AG04449 (cell line): Measurements from ENCODE around the gene CDC42SE2.
"Not testable (repeated sequence)": the region's sequence is repeated elsewhere in the genome, so short reads cannot be mapped to it uniquely, and the experiment has no call there.

Experiments
- CTCF ChIA-PET: fragments of 350-600 bp; formaldehyde crosslinking; extraction: SDS; loops from one replicate; lab custom pipeline; 2021; ENCODE audit warnings: antibody characterized with exemption; lab: Yijun Ruan, JAX
- POLR2A ChIA-PET: fragments of 400-600, 350-600 bp; formaldehyde crosslinking; extraction: SDS; loops from one replicate; lab custom pipeline; 2020; ENCODE audit warnings: antibody characterized with exemption, inconsistent platforms; lab: Yijun Ruan, JAX
- DNase-seq: peaks from one replicate; pipeline ENCODE4 v3.0.0-alpha.2; 2010; ENCODE audit warnings: low read depth, low spot score
- H3K4me3 ChIP-seq: 2 replicates; pipeline ENCODE4 v1.5.1; 2011; ENCODE audit warnings: low read depth, mild to moderate bottlenecking, control low read depth, low read length
- TF ChIP-seq, protein P1 (sequence below): IDR thresholded peaks from one replicate; pipeline ENCODE4 v1.5.1; 2011; ENCODE audit warnings: mild to moderate bottlenecking, moderate library complexity, low read length, control low read depth, inconsistent platforms; ENCODE audit not compliant: insufficient read depth; ENCODE audit errors: missing control alignments

The CDC42SE2 gene

DNA sequence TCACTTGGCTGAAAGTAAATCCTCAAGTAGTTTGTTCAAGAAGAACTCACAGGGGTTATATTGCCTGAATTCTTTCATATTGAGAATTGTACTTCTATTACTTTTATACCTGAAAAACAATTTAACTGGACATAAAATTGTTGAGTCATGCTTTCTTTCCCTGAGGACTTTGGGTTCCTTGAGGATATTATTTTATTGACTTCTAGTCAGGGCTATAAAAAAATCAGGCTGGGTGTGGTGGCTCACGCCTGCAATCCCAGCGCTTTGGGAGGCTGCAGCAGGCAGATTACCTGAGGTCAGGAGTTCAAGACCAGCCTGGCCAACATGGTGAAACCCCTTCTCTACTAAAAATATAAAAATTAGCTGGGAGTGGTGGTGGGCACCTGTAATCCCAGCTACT lies 17.9 kb upstream of the CDC42SE2 start:
- POLR2A ChIA-PET, result no interaction called here
- CTCF ChIA-PET, result no interaction called here
- TF ChIP-seq, protein P1, sequence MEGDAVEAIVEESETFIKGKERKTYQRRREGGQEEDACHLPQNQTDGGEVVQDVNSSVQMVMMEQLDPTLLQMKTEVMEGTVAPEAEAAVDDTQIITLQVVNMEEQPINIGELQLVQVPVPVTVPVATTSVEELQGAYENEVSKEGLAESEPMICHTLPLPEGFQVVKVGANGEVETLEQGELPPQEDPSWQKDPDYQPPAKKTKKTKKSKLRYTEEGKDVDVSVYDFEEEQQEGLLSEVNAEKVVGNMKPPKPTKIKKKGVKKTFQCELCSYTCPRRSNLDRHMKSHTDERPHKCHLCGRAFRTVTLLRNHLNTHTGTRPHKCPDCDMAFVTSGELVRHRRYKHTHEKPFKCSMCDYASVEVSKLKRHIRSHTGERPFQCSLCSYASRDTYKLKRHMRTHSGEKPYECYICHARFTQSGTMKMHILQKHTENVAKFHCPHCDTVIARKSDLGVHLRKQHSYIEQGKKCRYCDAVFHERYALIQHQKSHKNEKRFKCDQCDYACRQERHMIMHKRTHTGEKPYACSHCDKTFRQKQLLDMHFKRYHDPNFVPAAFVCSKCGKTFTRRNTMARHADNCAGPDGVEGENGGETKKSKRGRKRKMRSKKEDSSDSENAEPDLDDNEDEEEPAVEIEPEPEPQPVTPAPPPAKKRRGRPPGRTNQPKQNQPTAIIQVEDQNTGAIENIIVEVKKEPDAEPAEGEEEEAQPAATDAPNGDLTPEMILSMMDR, result no peak
- no peak overlapping the region for H3K4me3 ChIP-seq
- no peak for DNase-seq

DNA sequence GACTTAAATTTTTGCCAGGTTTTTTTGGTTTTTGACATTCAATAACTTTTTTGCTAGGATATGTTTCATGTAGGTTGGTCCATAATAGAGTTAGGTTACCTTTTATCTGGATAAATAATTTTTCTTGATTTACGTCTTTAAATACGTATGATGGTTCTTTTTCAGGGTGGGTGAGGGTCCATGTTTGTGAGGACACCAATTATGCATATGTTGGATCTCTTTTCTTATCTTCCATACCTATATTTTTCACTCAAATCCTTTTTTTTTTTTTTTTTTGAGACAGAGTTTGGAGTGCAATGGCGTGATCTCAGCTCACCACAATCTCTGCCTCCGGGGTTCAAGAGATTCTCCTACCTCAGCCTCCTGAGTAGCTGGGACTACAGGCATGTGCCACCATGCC lies 17.3 kb upstream of the CDC42SE2 start:
- ChIA-PET POLR2A (no interaction called here), CTCF (no interaction called here)
- H3K4me3 ChIP-seq, result no peak overlapping the region
- DNase-seq, result no peak
- TF ChIP-seq, protein P1, result no peak

DNA sequence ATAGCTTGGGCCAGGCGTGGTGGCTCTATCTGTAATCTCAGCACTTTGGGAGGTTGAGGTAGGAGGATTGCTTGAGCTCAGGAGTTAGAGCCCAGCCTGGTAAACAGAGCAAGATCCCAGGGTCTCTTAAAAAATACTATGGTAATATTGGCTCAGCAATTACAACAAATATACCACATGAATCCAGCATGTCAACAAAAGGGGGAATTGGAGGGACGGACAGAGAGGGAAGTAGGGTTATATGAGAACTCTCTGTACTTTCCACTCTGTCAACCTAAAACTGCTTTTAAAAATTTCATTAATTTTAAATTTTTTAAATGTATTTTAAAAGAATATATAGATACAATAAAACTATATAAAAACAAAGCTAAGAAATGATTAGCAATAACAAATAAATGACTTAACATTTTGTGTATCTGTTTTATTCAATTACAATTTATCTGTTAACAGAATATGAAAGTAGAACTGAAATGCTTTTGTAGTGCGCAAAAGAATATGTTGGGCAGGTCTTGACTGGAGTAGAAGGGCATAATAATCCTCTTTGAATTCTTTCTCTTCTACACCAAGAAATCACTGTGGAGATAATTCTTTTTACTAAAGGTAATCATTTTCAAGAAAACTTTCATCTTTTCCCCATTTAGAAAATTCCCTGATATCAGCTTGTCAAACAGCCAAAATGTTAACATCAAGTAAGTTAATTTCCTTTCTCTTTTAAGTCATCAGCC lies 12.9 kb upstream of the CDC42SE2 start:
- no peak overlapping the region for H3K4me3 ChIP-seq
- ChIA-PET POLR2A (no interaction called here), CTCF (interaction anchor here (0.6 kb wide), 1 partner anchor 14 kb away, joined by 3 read pairs; no protein-coding TSS in a partner anchor)
- TF ChIP-seq, protein P1, result no peak
- no peak for DNase-seq

DNA sequence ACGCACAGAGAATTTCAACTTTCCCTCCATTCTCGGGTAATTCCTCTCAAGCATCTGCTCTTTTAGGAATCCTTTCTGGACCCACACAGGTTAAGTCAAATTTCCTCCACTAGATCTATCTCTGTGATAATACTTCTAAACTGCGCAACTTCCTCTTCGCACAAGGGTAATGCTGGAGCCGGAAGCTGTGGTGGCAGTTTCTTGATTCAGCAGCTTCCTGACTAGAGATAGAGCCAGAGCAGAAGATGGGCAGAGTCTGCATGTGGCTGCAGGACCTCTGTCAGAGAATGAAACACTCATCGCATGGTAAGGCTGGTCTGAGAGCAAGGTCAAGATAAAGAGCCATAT lies 11.1 kb upstream of the CDC42SE2 start:
- ChIA-PET POLR2A (no interaction called here), CTCF (no interaction called here)
- TF ChIP-seq, protein P1, result no peak
- no peak for DNase-seq
- H3K4me3 ChIP-seq, result no peak overlapping the region

DNA sequence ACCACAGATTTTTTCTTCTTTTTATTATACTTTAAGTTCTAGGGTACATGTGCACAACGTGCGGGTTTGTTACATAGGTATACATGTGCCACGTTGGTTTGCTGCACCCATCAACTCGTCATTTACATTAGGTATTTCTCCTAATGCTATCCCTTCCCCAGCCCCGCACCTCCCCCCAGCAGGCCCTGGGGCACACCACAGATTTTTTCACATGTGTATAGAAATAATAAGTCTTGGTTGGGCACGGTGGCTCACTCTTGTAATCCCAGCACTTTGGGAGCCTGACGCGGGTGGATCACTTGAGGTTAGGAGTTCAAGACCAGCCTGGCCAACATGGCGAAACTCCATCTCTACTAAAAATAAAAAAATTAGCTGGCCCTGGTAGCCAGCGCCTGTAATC lies 9.8 kb upstream of the CDC42SE2 start:
- POLR2A ChIA-PET, DNase-seq, H3K4me3 ChIP-seq: not testable (repeated sequence)
- CTCF ChIA-PET, result interaction anchor here (1.0 kb wide), 1 partner anchor 12 kb away, joined by 3 read pairs; no protein-coding TSS in a partner anchor

DNA sequence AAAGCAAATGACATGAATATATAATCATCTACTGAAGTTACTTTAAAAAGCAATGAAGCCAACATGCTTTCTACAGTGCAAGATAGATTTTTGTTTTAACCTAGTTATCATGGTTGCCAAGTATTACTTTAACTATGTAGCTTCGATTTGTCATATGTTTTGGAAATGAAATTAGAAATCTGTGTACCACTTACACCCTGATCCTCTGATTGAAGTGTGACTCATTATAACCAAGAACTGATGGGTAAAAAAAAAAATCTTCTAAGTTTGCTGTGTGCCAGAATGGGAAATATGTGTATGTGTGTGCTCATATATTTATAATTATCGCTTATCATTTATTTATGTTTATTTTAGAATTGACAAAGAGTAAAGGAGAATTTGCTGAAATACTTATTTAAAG lies 9.1 kb upstream of the CDC42SE2 start:
- ChIA-PET CTCF (interaction anchor here (1.0 kb wide), 1 partner anchor 11 kb away, joined by 3 read pairs; no protein-coding TSS in a partner anchor), POLR2A (no interaction called here)
- TF ChIP-seq, protein P1, result no peak
- no peak for DNase-seq
- no peak overlapping the region for H3K4me3 ChIP-seq

DNA sequence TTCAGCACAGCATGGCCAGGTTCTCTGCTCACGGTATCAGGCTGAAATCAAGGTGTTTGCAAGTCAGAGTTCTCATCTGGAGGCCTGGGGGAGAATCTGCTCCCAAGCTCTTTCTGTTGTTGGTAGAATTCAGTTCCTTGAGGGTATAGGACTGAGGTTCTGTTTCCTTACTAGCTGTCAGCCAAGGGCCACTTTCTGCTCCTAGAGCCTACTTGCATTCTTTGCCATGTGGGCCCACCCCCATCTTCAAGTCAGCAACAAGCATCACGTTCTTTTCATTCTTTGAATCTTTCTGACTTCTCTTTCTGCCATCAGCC lies 7.4 kb upstream of the CDC42SE2 start:
- ChIA-PET CTCF (no interaction called here), POLR2A (no interaction called here)
- DNase-seq, result no peak

More for the DNA sequence above, 7.4 kb upstream of the CDC42SE2 start:
- TF ChIP-seq, protein P1, result no peak
- H3K4me3 ChIP-seq, result no peak overlapping the region
